Panc1 (cell line): ENCODE results near the gene NPSR1. TPM values are rescaled to one million over a fixed set of nuclear protein-coding genes. Genes with fewer than 3 reads are reported as not detected.

Source experiments
- ATAC-seq: fragments of 200-7000 bp; cut with Tn5 transposase; 2 replicates; pipeline ENCODE4 v1.9.1; 2020; ENCODE audit warnings: mild to moderate bottlenecking, moderate library complexity
- BruUV-seq: library from RNA; stranded (reverse); fragments of 400-500 nt; replicated peaks from 2 replicates; lab custom pipeline; 2021; lab: Mats Ljungman, UMichigan
- CTCF ChIA-PET: fragments of 300-600 bp; sonication (Branson Sonifier 250); formaldehyde crosslinking; loops from one replicate; lab custom pipeline; 2022; ENCODE audit warnings: antibody characterized with exemption; lab: Charles Lee
- POLR2A ChIA-PET: fragments of 300-600 bp; sonication (Branson Sonifier 250); formaldehyde crosslinking; loops from one replicate; lab custom pipeline; 2022; ENCODE audit warnings: antibody characterized with exemption; lab: Charles Lee
- DNase-seq: peaks from one replicate; pipeline ENCODE4 v3.0.0-alpha.2; 2010; ENCODE audit warnings: low read depth, low spot score
- H3K27ac ChIP-seq: 2 replicates; pipeline ENCODE4 v1.5.1; 2011; ENCODE audit warnings: mild to moderate bottlenecking, low read length, inconsistent platforms
- H3K27me3 ChIP-seq: fragments of 200-500 bp; sonication (Bioruptor generic); 2 replicates; pipeline ENCODE4 v1.6.0; 2014; ENCODE audit warnings: low read length, inconsistent platforms; ENCODE audit not compliant: control insufficient read depth, insufficient read depth
- H3K36me3 ChIP-seq: fragments of 200-500 bp; sonication (Bioruptor generic); 2 replicates; pipeline ENCODE4 v1.5.1; 2014; ENCODE audit warnings: inconsistent platforms, mild to moderate bottlenecking, low read length, moderate library complexity; ENCODE audit not compliant: control insufficient read depth, insufficient read depth
- H3K4me1 ChIP-seq: 2 replicates; pipeline ENCODE4 v1.5.1; 2011; ENCODE audit warnings: inconsistent platforms, mild to moderate bottlenecking, low read length, moderate library complexity; ENCODE audit not compliant: control insufficient read depth, insufficient read depth
- H3K4me3 ChIP-seq, 2 experiments: 2 replicates each; pipeline ENCODE4 v1.5.1; 2011 to 2012; ENCODE audit warnings: low read depth in 2 of 2, low read length in 2 of 2, mild to moderate bottlenecking in 2 of 2, inconsistent platforms in 1 of 2, moderate library complexity in 1 of 2
- H3K9me3 ChIP-seq: fragments of 200-500 bp; sonication (Bioruptor generic); 2 replicates; pipeline ENCODE4 v1.5.1; 2014; ENCODE audit warnings: low read depth, mild to moderate bottlenecking, inconsistent platforms, low read length, moderate library complexity; ENCODE audit not compliant: control insufficient read depth, insufficient read depth
- CTCF ChIP-seq: fragments of 450-650 bp; IDR thresholded peaks from 2 replicates; pipeline ENCODE4 v1.5.1; 2017; ENCODE audit warnings: mild to moderate bottlenecking
- POLR2AphosphoS5 ChIP-seq: IDR thresholded peaks from 2 replicates; pipeline ENCODE4 v1.6.1; 2012; ENCODE audit warnings: mild to moderate bottlenecking, low read depth, low read length, moderate library complexity
- REST ChIP-seq, 2 experiments: IDR thresholded peaks; 2 replicates each; pipeline ENCODE4 v1.6.1; 2011 to 2012; ENCODE audit warnings: low read depth in 2 of 2, control low read depth in 1 of 2, low read length in 1 of 2, mild to moderate bottlenecking in 1 of 2, moderate library complexity in 1 of 2; ENCODE audit not compliant: insufficient read depth in 1 of 2
- SIN3A ChIP-seq: IDR thresholded peaks from 2 replicates; pipeline ENCODE4 v1.6.1; 2012; ENCODE audit warnings: low read depth, mild to moderate bottlenecking, low read length, moderate library complexity, borderline replicate concordance; ENCODE audit not compliant: insufficient read depth
- TCF7L2 ChIP-seq: IDR thresholded peaks from 2 replicates; pipeline ENCODE4 v1.6.1; 2011; ENCODE audit warnings: mild to moderate bottlenecking, low read depth, low read length, inconsistent platforms
- in situ Hi-C: cut with HindIII; loops from 2 replicates; pipeline ENCODE4 v1.10.0; 2016; ENCODE audit warnings: low sequenced_read_pairs, low pct_unique_long_range_greater_than_20kb
- intact Hi-C: fragments of 100-400 bp; cut with micrococcal nuclease; formaldehyde crosslinking; loops from one replicate; pipeline ENCODE4 v1.10.0; 2022; ENCODE audit not compliant: unreplicated experiment
- total RNA-seq: library from RNA; stranded (reverse); gene quantifications from one replicate; pipeline ENCODE4 v1.2.1, GENCODE V29; 2021; ENCODE audit not compliant: unreplicated experiment

Gene NPSR1
- total RNA-seq, 1 experiment from 2014 or later: not detected

GRCh38 chr7:34747176-34747781 lies 89.3 kb downstream of the NPSR1 start:
- in situ Hi-C loops (no loop called here), intact Hi-C loops (loop anchor here (10.0 kb wide), 1 partner anchor 288 kb away; the partner anchor contains the start of gene DPY19L1)
- Histone ChIP-seq H3K27ac (peak overlapping the region; percentile 88), H3K9me3 (no peaks in the 10 kb centered on the region), H3K4me1 (peaks cover 27% of the 10 kb centered on the region), H3K27me3 (no peaks in the 10 kb centered on the region), H3K36me3 (no peaks in the 10 kb centered on the region), H3K4me3 (no peak overlapping the region)
- no TSS peak for BruUV-seq
- CTCF ChIA-PET: no interaction called here
- POLR2A ChIA-PET: no interaction called here
- TF ChIP-seq SIN3A (no peak), TCF7L2 (peak; percentile 63), CTCF (no peak), POLR2AphosphoS5 (no peak)
- ATAC-seq (no peak), DNase-seq (no peak)

GRCh38 chr7:34747867-34748727 lies 90.1 kb downstream of the NPSR1 start:
- H3K4me3 ChIP-seq: peak overlapping the region in 1 of 2 experiments; percentile 15; a peak in 2 of 4 replicates
- H3K27me3 ChIP-seq: no peaks in the 10 kb centered on the region
- peak overlapping the region; percentile 88 for H3K27ac ChIP-seq
- ChIA-PET POLR2A (interaction anchor here (0.6 to 1.0 kb wide), 2 partner anchors 16 to 283 kb away, joined by 3 read pairs; no protein-coding TSS in a partner anchor), CTCF (no interaction called here)
- BruUV-seq: no TSS peak
- DNase-seq (peak; percentile 93), ATAC-seq (peak; percentile 97)
- no peaks in the 10 kb centered on the region for H3K9me3 ChIP-seq
- TF ChIP-seq REST (IDR thresholded peaks at IDR 0.05; ENCODE audit: insufficient read depth in 1 of 2, low read depth in 2 of 2, low read length in 1 of 2) (no peak), TCF7L2 (peak; percentile 95), SIN3A (no peak), CTCF (peak; percentile 27; the same call in 1 of the 2 replicates), POLR2AphosphoS5 (peak; percentile 80)
- in situ Hi-C loops: no loop called here
- H3K4me1 ChIP-seq: peaks cover 27% of the 10 kb centered on the region
- no peaks in the 10 kb centered on the region for H3K36me3 ChIP-seq
- intact Hi-C loops: loop anchor here (10.0 kb wide), 1 partner anchor 287 kb away; the partner anchor contains the start of gene DPY19L1
